IPS DF 6.9 (cell line): Measurements from ENCODE around the gene PRICKLE2.

ENCODE experiments used
- DNase-seq: peaks from one replicate; pipeline ENCODE4 v3.0.0-alpha.2; 2013; ENCODE audit warnings: low read depth, low spot score
- H3K27ac ChIP-seq: one replicate; pipeline ENCODE4 v1.5.1; 2013; ENCODE audit warnings: low read length, control low read depth
- H3K27me3 ChIP-seq: 2 replicates; pipeline ENCODE4 v1.6.1; 2013; ENCODE audit warnings: mild to moderate bottlenecking, low read length; ENCODE audit not compliant: control insufficient read depth, insufficient read depth
- H3K36me3 ChIP-seq: 2 replicates; pipeline ENCODE4 v1.6.1; 2013; ENCODE audit warnings: low read length; ENCODE audit not compliant: control insufficient read depth, insufficient read depth
- H3K4me1 ChIP-seq: 2 replicates; pipeline ENCODE4 v1.6.1; 2013; ENCODE audit warnings: low read length; ENCODE audit not compliant: control insufficient read depth, insufficient read depth
- H3K4me3 ChIP-seq: 2 replicates; pipeline ENCODE4 v1.5.1; 2013; ENCODE audit warnings: mild to moderate bottlenecking, low read length
- H3K9me3 ChIP-seq: 2 replicates; pipeline ENCODE4 v1.6.1; 2013; ENCODE audit warnings: low read length, inconsistent platforms; ENCODE audit not compliant: control insufficient read depth, insufficient read depth
- WGBS: extraction: QIAGEN DNeasy Blood & Tissue Kit; methylation state at CpG from one replicate; pipeline ENCODE4 v1.1.7; 2013; ENCODE audit warnings: mixed read lengths, missing lambda C conversion rate; ENCODE audit not compliant: insufficient read length, insufficient coverage; 5-methylcytosine and 5-hydroxymethylcytosine counted together

Gene PRICKLE2

GRCh38 chr3:64114651-64115050 is 110.6 kb downstream of the PRICKLE2 start:
- H3K27ac ChIP-seq: no peak overlapping the region
- H3K27me3 ChIP-seq: no peaks in the 10 kb centered on the region
- no peak overlapping the region for H3K4me3 ChIP-seq
- H3K36me3 ChIP-seq: no peaks in the 10 kb centered on the region
- no peaks in the 10 kb centered on the region for H3K4me1 ChIP-seq
- H3K9me3 ChIP-seq: no peaks in the 10 kb centered on the region
- DNase-seq: no peak

GRCh38 chr3:64111872-64112271 is 113.4 kb downstream of the PRICKLE2 start:
- DNase-seq: no peak
- Histone ChIP-seq H3K4me3 (no peak overlapping the region), H3K9me3 (no peaks in the 10 kb centered on the region), H3K36me3 (no peaks in the 10 kb centered on the region), H3K27ac (no peak overlapping the region), H3K27me3 (no peaks in the 10 kb centered on the region), H3K4me1 (peaks cover 3% of the 10 kb centered on the region; the same call in 1 of the 2 replicates)
- WGBS: no CpG with 5 or more reads among the region's 2 CpGs

- Histone ChIP-seq H3K4me3 (no peak overlapping the region), H3K27me3 (no peaks in the 10 kb centered on the region), H3K36me3 (no peaks in the 10 kb centered on the region), H3K9me3 (no peaks in the 10 kb centered on the region), H3K27ac (no peak overlapping the region), H3K4me1 (peaks cover 3% of the 10 kb centered on the region; the same call in 1 of the 2 replicates)
- no CpG with 5 or more reads among the region's 2 CpGs for WGBS
- no peak for DNase-seq
Measured at GRCh38 chr3:64111083-64111482, 114.2 kb downstream of the PRICKLE2 start.

GRCh38 chr3:64110071-64110470 is 115.2 kb downstream of the PRICKLE2 start:
- Histone ChIP-seq H3K27ac (no peak overlapping the region), H3K36me3 (no peaks in the 10 kb centered on the region), H3K4me1 (peaks cover 3% of the 10 kb centered on the region; the same call in 1 of the 2 replicates), H3K9me3 (no peaks in the 10 kb centered on the region), H3K27me3 (no peaks in the 10 kb centered on the region), H3K4me3 (no peak overlapping the region)
- WGBS: no CpG with 5 or more reads among the region's 1 CpG
- no peak for DNase-seq

GRCh38 chr3:64109438-64109837 is 115.8 kb downstream of the PRICKLE2 start:
- no peaks in the 10 kb centered on the region for H3K36me3 ChIP-seq
- H3K9me3 ChIP-seq: no peaks in the 10 kb centered on the region
- H3K4me3 ChIP-seq: no peak overlapping the region
- peaks cover 3% of the 10 kb centered on the region; the same call in 1 of the 2 replicates for H3K4me1 ChIP-seq
- no peak overlapping the region for H3K27ac ChIP-seq
- no peaks in the 10 kb centered on the region for H3K27me3 ChIP-seq
- DNase-seq: no peak
- no CpG with 5 or more reads among the region's 1 CpG for WGBS

GRCh38 chr3:64108784-64109317 is 116.4 kb downstream of the PRICKLE2 start:
- peaks cover 3% of the 10 kb centered on the region; the same call in 1 of the 2 replicates for H3K4me1 ChIP-seq
- H3K4me3 ChIP-seq: no peak overlapping the region
- H3K27ac ChIP-seq: no peak overlapping the region
- no peaks in the 10 kb centered on the region for H3K9me3 ChIP-seq
- no CpG with 5 or more reads among the region's 7 CpGs for WGBS
- no peaks in the 10 kb centered on the region for H3K27me3 ChIP-seq
- DNase-seq: no peak
- no peaks in the 10 kb centered on the region for H3K36me3 ChIP-seq

- H3K36me3 ChIP-seq: no peaks in the 10 kb centered on the region
- DNase-seq: no peak
- WGBS: no CpG with 5 or more reads among the region's 9 CpGs
- H3K9me3 ChIP-seq: no peaks in the 10 kb centered on the region
- H3K27ac ChIP-seq: no peak overlapping the region
- H3K4me3 ChIP-seq: no peak overlapping the region
- peaks cover 3% of the 10 kb centered on the region; the same call in 1 of the 2 replicates for H3K4me1 ChIP-seq
- no peaks in the 10 kb centered on the region for H3K27me3 ChIP-seq
Measured at GRCh38 chr3:64108231-64108630, 117.0 kb downstream of the PRICKLE2 start.

GRCh38 chr3:64107190-64107589 is 118.1 kb downstream of the PRICKLE2 start:
- no CpG with 5 or more reads among the region's 5 CpGs for WGBS
- DNase-seq: no peak
- H3K9me3 ChIP-seq: no peaks in the 10 kb centered on the region
- H3K27ac ChIP-seq: no peak overlapping the region
- H3K36me3 ChIP-seq: no peaks in the 10 kb centered on the region
- no peak overlapping the region for H3K4me3 ChIP-seq
- no peaks in the 10 kb centered on the region for H3K27me3 ChIP-seq
- H3K4me1 ChIP-seq: peaks cover 3% of the 10 kb centered on the region; the same call in 1 of the 2 replicates

- Histone ChIP-seq H3K9me3 (no peaks in the 10 kb centered on the region), H3K27ac (no peak overlapping the region), H3K4me1 (peaks cover 3% of the 10 kb centered on the region; the same call in 1 of the 2 replicates), H3K4me3 (no peak overlapping the region), H3K36me3 (no peaks in the 10 kb centered on the region), H3K27me3 (no peaks in the 10 kb centered on the region)
- DNase-seq: no peak
Measured at GRCh38 chr3:64105816-64106215, 119.5 kb downstream of the PRICKLE2 start.

- Histone ChIP-seq H3K27me3 (no peaks in the 10 kb centered on the region), H3K27ac (no peak overlapping the region), H3K4me3 (no peak overlapping the region), H3K9me3 (no peaks in the 10 kb centered on the region), H3K4me1 (peaks cover 3% of the 10 kb centered on the region; the same call in 1 of the 2 replicates), H3K36me3 (no peaks in the 10 kb centered on the region)
- no peak for DNase-seq
- WGBS: no CpG with 5 or more reads among the region's 3 CpGs
Measured at GRCh38 chr3:64104691-64105111, 120.6 kb downstream of the PRICKLE2 start.

- Histone ChIP-seq H3K27ac (no peak overlapping the region), H3K36me3 (no peaks in the 10 kb centered on the region), H3K27me3 (no peaks in the 10 kb centered on the region), H3K9me3 (no peaks in the 10 kb centered on the region), H3K4me3 (no peak overlapping the region), H3K4me1 (peaks cover 2% of the 10 kb centered on the region; the same call in 1 of the 2 replicates)
- WGBS: no CpG with 5 or more reads among the region's 3 CpGs
- no peak for DNase-seq
Measured at GRCh38 chr3:64104006-64104405, 121.3 kb downstream of the PRICKLE2 start.
